DMS153 treated with DMSO at 0.1 percent for 48 hours (cell line): ENCODE measurements around the gene DOK3.
"Not testable (repeated sequence)": the region's sequence is repeated elsewhere in the genome, so short reads cannot be mapped to it uniquely, and the experiment has no call there.

ENCODE experiments used
- DNase-seq: peaks from one replicate; lab custom pipeline; 2025; ENCODE audit not compliant: unreplicated experiment; lab: John Stamatoyannopoulos, UW

The DOK3 gene

GRCh38 chr5:177498013-177498787 lies 11.4 kb downstream of the DOK3 start:
- DNase-seq: no peak

- peak; percentile 62 for DNase-seq
Observed at GRCh38 chr5:177497292-177498012, 12.2 kb downstream of the DOK3 start, which contains the start of gene PDLIM7. Gene PDLIM7 (minus strand): TSS chr5:177497604. CDS start chr5:177496512, 1,092 bp downstream.

- no peak for DNase-seq
Observed at GRCh38 chr5:177496727-177497291, 12.8 kb downstream of the DOK3 start.

GRCh38 chr5:177496070-177496726 lies 13.4 kb downstream of the DOK3 start:
- DNase-seq: no peak

- no peak for DNase-seq
Observed at GRCh38 chr5:177495243-177496060, 14.2 kb downstream of the DOK3 start.

- DNase-seq: no peak
Observed at GRCh38 chr5:177494346-177495195, 15.1 kb downstream of the DOK3 start.

- DNase-seq: no peak
Observed at GRCh38 chr5:177493795-177494345, 15.8 kb downstream of the DOK3 start.

- DNase-seq: no peak
Observed at GRCh38 chr5:177492841-177493240, 16.8 kb downstream of the DOK3 start.

- DNase-seq: no peak
Observed at GRCh38 chr5:177491983-177492746, 17.5 kb downstream of the DOK3 start.

GRCh38 chr5:177491429-177491945 lies 18.1 kb downstream of the DOK3 start:
- DNase-seq: no peak

GRCh38 chr5:177490992-177491391 lies 18.6 kb downstream of the DOK3 start:
- no peak for DNase-seq

- no peak for DNase-seq
Observed at GRCh38 chr5:177490311-177490991, 19.2 kb downstream of the DOK3 start.

- no peak for DNase-seq
Observed at GRCh38 chr5:177489119-177489716, 20.4 kb downstream of the DOK3 start.

GRCh38 chr5:177487975-177488374 lies 21.7 kb downstream of the DOK3 start:
- DNase-seq: no peak

- no peak for DNase-seq
Observed at GRCh38 chr5:177487144-177487543, 22.5 kb downstream of the DOK3 start.

- DNase-seq: no peak
Observed at GRCh38 chr5:177486256-177486655, 23.4 kb downstream of the DOK3 start.

- DNase-seq: not testable (repeated sequence)
Observed at GRCh38 chr5:177485753-177486152, 23.9 kb downstream of the DOK3 start.
